Measurements from ENCODE around the gene CDHR5. TPM values are rescaled to one million over a fixed set of nuclear protein-coding genes. Genes with fewer than 3 reads are reported as not detected.

CDHR5 gene
- total and polyA plus RNA-seq, 9 of the 15 experiments (the other 6 are each of a cell fraction or from before 2014, with no cell fraction given): 0.16 TPM; not detected in 8

GRCh38 chr11:575996-576768 lies 48.6 kb downstream of the CDHR5 start, which contains the start of gene PHRF1 (continued):
- TF ChIP-seq E2F1 (CRISPR knock-in tag; IDR thresholded peaks at IDR 0.05): peak; percentile 91
- peak in 1 of 2 experiments; percentile 99; a peak in 2 of 4 replicates for TF ChIP-seq NONO (IDR thresholded peaks at IDR 0.05; ENCODE audit: low read depth in 2 of 2, low read length in 1 of 2)
- TF ChIP-seq CTBP1 (IDR thresholded peaks at IDR 0.05; ENCODE audit: borderline replicate concordance): peak; percentile 66
- peak; percentile 66 for TF ChIP-seq FIP1L1 (IDR thresholded peaks at IDR 0.05; ENCODE audit: low read depth, low read length, poor library complexity, severe bottlenecking)
- peak; percentile 98 for TF ChIP-seq TCF7L2 (IDR thresholded peaks at IDR 0.05; ENCODE audit: low read depth, low read length)
- peak; percentile 74; the same call in 1 of the 2 replicates for TF ChIP-seq CREB3L1 (IDR thresholded peaks at IDR 0.05; ENCODE audit: borderline replicate concordance, low read depth)
- TF ChIP-seq SRF (CRISPR knock-in tag; IDR thresholded peaks at IDR 0.05): no peak
- no peak for TF ChIP-seq HMGXB4 (CRISPR knock-in tag; IDR thresholded peaks at IDR 0.05)
- 0 out of 2 replicates have a peak, but pooled peaks have one; percentile 22 for TF ChIP-seq ZNF263 (CRISPR knock-in tag; IDR thresholded peaks at IDR 0.05; ENCODE audit: borderline replicate concordance)
- TF ChIP-seq MCM5 (IDR thresholded peaks at IDR 0.05; ENCODE audit: low read depth): no peak
- TF ChIP-seq BCL6 (CRISPR knock-in tag; IDR thresholded peaks at IDR 0.05): no peak
- TF ChIP-seq ELF2 (CRISPR knock-in tag; IDR thresholded peaks at IDR 0.05): peak; percentile 91
- TF ChIP-seq SREBF1 (IDR thresholded peaks at IDR 0.05; ENCODE audit: borderline replicate concordance, low read depth, low read length): peak; percentile 96
- TF ChIP-seq VEZF1 (CRISPR knock-in tag; IDR thresholded peaks at IDR 0.05): peak; percentile 96
- peak; percentile 66; the same call in 1 of the 2 replicates for TF ChIP-seq SMAD4 (CRISPR knock-in tag; conservative IDR thresholded peaks at IDR 0.05)
- TF ChIP-seq BCLAF1 (IDR thresholded peaks at IDR 0.05; ENCODE audit: borderline replicate concordance in 1 of 2, control insufficient read depth in 1 of 2, low read depth in 2 of 2, low read length in 1 of 2): peak; percentile 27 to 96; a peak in 2 of 4 replicates
